Upper lobe of left lung (tissue), 6 donors: ENCODE data around the gene GPR12. TPM values are rescaled to one million over a fixed set of nuclear protein-coding genes. Genes with fewer than 3 reads are reported as not detected.
"Not testable (repeated sequence)": the region's sequence is repeated elsewhere in the genome, so short reads cannot be mapped to it uniquely, and the experiment has no call there.

Experiments
- ATAC-seq, 2 donors: fragments of 200-7000 bp; cut with Tn5 transposase; one replicate each; pipeline ENCODE4 v1.9.1; 2022; ENCODE audit warnings: mild to moderate bottlenecking in 2 of 2, moderate library complexity in 2 of 2; ENCODE audit not compliant: low FRiP score in 2 of 2
- DNase-seq, 2 donors: peaks; one replicate each; pipeline ENCODE4 v3.0.0-alpha.2; 2019 to 2020
- H3K27ac ChIP-seq, 4 donors: fragments of 200-600 bp; sonication (generic); one replicate each; pipeline ENCODE4 v1.5.1; 2016 to 2019
- H3K27me3 ChIP-seq, 4 donors: fragments of 200-600 bp; sonication (generic); one replicate each; pipeline ENCODE4 v1.5.1; 2017 to 2019
- H3K36me3 ChIP-seq, 4 donors: fragments of 200-600 bp; sonication (generic); one replicate each; pipeline ENCODE4 v1.5.1; 2016 to 2019
- H3K4me1 ChIP-seq, 4 donors: fragments of 200-600 bp; sonication (generic); one replicate each; pipeline ENCODE4 v1.5.1; 2018 to 2019
- H3K4me3 ChIP-seq, 4 donors: fragments of 200-600 bp; sonication (generic); one replicate each; pipeline ENCODE4 v1.5.1; 2017 to 2019; ENCODE audit warnings: mild to moderate bottlenecking in 2 of 4, moderate library complexity in 1 of 4
- H3K9me3 ChIP-seq, 4 donors: fragments of 200-600 bp; sonication (generic); one replicate each; pipeline ENCODE4 v1.5.1; 2018 to 2019
- EP300 ChIP-seq, 4 donors: sonication (generic); formaldehyde crosslinking; IDR thresholded peaks; one replicate each; pipeline ENCODE4 v1.5.1; 2017; ENCODE audit warnings: antibody characterized with exemption in 4 of 4, control low read depth in 2 of 4
- POLR2A ChIP-seq, 4 donors: fragments of 450-650 bp; IDR thresholded peaks; one replicate each; pipeline ENCODE4 v1.5.1; 2016 to 2017; ENCODE audit warnings: antibody characterized with exemption in 4 of 4, mild to moderate bottlenecking in 2 of 4
- POLR2AphosphoS5 ChIP-seq, 2 donors: sonication (generic); formaldehyde crosslinking; IDR thresholded peaks; one replicate each; pipeline ENCODE4 v1.5.1; 2017; ENCODE audit warnings: antibody characterized with exemption in 2 of 2
- WGBS, 2 donors: methylation state at CpG; one replicate each; pipeline ENCODE4 v1.1.5; 2017 to 2018; 5-methylcytosine and 5-hydroxymethylcytosine counted together
- total RNA-seq, 6 donors: library from RNA; depleted of rRNA in 4 of 6; stranded (reverse); fragments of >200 nt in 4 of 6; gene quantifications; one replicate each; pipeline versions ENCODE4 v1.1.0 to v1.2.1, GENCODE V29; 2016 to 2021
- TF ChIP-seq, protein P1 (sequence below), 6 experiments: fragments of 450-650 bp in 4 of 6; fragments of 200-600 bp in 2 of 6; sonication (generic) in 2 of 6; IDR thresholded peaks; one replicate each; pipeline ENCODE4 v1.5.1; 2016 to 2019; ENCODE audit warnings: antibody characterized with exemption in 6 of 6
- donor health status: DM: no; HTN: no; CAD: no; lungs with moderate emphysema.
- donor health status: DM: no; HTN: yes; CAD: no; lungs with severe emphysema.

Gene GPR12
- total RNA-seq, 6 donors from 2014 or later, result not detected

DNA sequence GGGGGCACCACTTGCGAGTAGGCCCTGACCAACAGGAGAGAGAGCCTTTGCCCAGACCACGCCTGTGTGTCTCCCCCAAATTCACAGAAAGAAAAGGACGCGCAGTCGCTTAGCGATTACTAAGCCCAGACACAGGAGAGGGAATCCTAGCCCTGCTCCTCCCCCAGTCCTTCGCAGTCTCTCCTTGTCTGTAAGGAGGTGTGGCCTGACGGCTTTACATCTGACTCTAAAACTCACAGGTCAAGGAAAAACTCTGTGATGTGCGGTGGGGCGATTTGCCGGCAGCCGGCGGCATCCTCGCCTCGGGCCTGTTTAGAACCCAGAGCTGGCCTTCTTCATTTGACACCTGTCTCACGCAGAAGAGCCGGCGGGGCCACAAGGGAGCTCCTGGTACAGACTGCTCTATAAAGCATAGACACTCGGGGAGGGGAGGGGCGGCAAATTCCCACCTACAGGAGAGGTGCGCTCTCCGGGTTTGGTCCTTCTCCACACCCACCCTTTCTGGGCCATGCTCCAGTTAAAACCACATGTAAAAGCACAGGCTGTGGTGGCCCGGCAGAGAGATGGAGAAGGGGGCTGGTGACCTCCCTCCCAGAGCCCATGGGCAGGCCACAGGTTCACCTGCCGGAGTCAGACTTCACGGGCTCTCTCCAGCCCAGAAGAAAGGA, 17.8 kb downstream of the GPR12 start:
- H3K4me1 ChIP-seq, result no peaks in the 10 kb centered on the region
- peaks cover 0 to 8% (median 2%) of the 10 kb centered on the region in 4 donors for H3K9me3 ChIP-seq
- peaks cover 0 to 9% (median 2%) of the 10 kb centered on the region in 4 donors for H3K27me3 ChIP-seq
- 35 to 41% methylated on average over 3 to 25 of the region's 25 CpGs for WGBS, 2 donors
- no peak overlapping the region for H3K4me3 ChIP-seq
- no peaks in the 10 kb centered on the region for H3K36me3 ChIP-seq
- TF ChIP-seq POLR2AphosphoS5 (IDR thresholded peaks at IDR 0.05) (no peak), EP300 (IDR thresholded peaks at IDR 0.05) (no peak), POLR2A (IDR thresholded peaks at IDR 0.05) (no peak)
- TF ChIP-seq, protein P1, sequence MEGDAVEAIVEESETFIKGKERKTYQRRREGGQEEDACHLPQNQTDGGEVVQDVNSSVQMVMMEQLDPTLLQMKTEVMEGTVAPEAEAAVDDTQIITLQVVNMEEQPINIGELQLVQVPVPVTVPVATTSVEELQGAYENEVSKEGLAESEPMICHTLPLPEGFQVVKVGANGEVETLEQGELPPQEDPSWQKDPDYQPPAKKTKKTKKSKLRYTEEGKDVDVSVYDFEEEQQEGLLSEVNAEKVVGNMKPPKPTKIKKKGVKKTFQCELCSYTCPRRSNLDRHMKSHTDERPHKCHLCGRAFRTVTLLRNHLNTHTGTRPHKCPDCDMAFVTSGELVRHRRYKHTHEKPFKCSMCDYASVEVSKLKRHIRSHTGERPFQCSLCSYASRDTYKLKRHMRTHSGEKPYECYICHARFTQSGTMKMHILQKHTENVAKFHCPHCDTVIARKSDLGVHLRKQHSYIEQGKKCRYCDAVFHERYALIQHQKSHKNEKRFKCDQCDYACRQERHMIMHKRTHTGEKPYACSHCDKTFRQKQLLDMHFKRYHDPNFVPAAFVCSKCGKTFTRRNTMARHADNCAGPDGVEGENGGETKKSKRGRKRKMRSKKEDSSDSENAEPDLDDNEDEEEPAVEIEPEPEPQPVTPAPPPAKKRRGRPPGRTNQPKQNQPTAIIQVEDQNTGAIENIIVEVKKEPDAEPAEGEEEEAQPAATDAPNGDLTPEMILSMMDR (IDR thresholded peaks at IDR 0.05), result no peak
- no peak for DNase-seq
- no peak for ATAC-seq
- H3K27ac ChIP-seq, result no peak overlapping the region

DNA sequence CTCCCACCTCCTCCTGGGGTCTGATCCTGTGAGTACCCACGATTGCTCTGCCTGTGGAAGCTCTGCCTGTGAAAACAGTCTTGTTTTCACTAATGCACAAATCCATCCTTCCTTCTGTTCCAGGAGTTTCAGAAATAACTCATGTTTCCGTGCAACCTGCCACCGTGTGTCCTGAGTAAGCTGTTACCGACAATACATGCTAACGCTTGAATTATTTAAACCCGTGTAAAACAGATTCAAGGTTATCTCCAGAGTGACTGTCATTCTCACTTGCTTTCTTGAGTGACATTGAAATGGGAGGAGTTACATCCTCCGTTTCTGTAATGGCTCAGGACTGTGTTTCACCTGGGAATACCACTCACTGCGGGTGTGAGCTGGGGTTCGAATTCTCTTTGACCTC, 24.9 kb downstream of the GPR12 start:
- WGBS, 2 donors, result 81% methylated on average over 9 of the region's 9 CpGs
- Histone ChIP-seq H3K36me3 (no peaks in the 10 kb centered on the region), H3K27ac (no peak overlapping the region), H3K9me3 (peaks cover 0 to 16% (median 3%) of the 10 kb centered on the region in 4 donors), H3K4me3 (no peak overlapping the region), H3K27me3 (no peaks in the 10 kb centered on the region), H3K4me1 (no peaks in the 10 kb centered on the region)
- TF ChIP-seq POLR2AphosphoS5 (IDR thresholded peaks at IDR 0.05) (no peak), EP300 (IDR thresholded peaks at IDR 0.05) (no peak)
- DNase-seq (no peak), ATAC-seq (no peak)

DNA sequence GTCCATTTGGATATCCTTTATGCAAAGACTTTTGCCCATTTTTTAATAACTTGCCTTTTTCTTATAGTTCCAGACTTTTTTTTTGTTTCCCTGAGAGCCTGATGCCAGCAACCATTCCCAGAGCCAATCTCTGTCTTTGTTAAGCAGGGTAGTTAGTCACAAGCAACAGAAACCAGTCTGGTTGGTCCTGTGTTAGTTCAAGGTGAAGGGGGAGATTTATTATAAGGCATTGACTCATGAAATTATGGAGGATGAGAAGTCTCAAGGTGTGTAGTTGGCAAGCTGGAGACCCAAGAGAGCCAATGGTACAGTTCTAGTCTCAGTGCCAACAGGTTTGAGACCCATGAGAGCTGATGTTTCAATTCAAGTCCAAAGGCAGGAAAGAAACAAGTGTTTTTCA, 33.0 kb downstream of the GPR12 start:
- no peak overlapping the region for H3K4me3 ChIP-seq
- H3K27me3 ChIP-seq, result no peaks in the 10 kb centered on the region

DNA sequence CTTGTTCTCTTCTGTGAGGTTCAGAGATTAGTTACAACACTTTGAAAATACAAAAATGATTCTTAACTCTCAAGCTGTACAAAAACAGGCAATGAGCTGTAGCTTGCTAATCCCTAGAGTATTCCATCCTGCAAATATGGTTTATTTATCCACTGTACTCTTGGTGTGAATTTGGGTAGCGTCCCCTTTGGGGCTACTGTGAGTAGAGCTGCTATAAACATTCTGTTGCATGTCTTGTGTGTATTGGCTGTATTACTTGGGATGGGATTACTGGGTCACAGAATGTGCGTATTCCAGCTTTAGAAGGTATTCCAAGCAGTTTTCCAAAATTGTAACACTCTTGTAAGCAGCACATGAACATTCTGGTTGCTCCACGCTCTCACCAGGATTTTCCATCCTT, 33.5 kb downstream of the GPR12 start:
- Histone ChIP-seq H3K4me1 (no peaks in the 10 kb centered on the region), H3K36me3 (no peaks in the 10 kb centered on the region), H3K27ac (no peak overlapping the region), H3K9me3 (no peaks in the 10 kb centered on the region), H3K4me3 (no peak overlapping the region), H3K27me3 (no peaks in the 10 kb centered on the region)
- TF ChIP-seq EP300 (IDR thresholded peaks at IDR 0.05) (no peak), POLR2A (IDR thresholded peaks at IDR 0.05) (no peak), POLR2AphosphoS5 (IDR thresholded peaks at IDR 0.05) (no peak)
- TF ChIP-seq, protein P1 (IDR thresholded peaks at IDR 0.05), result no peak
- DNase-seq (no peak), ATAC-seq (no peak)
- 83 to 84% methylated on average over 3 of the region's 3 CpGs for WGBS, 2 donors

More for the DNA sequence above, 33.0 kb downstream of the GPR12 start:
- ATAC-seq (no peak), DNase-seq (no peak)
- no peaks in the 10 kb centered on the region for H3K36me3 ChIP-seq
- H3K4me1 ChIP-seq, result no peaks in the 10 kb centered on the region
- H3K27ac ChIP-seq, result no peak overlapping the region
- TF ChIP-seq EP300 (IDR thresholded peaks at IDR 0.05), result no peak
- TF ChIP-seq, protein P1 (IDR thresholded peaks at IDR 0.05), result no peak
- no peak for TF ChIP-seq POLR2AphosphoS5 (IDR thresholded peaks at IDR 0.05)
- TF ChIP-seq POLR2A (IDR thresholded peaks at IDR 0.05), result no peak
- no peaks in the 10 kb centered on the region for H3K9me3 ChIP-seq

DNA sequence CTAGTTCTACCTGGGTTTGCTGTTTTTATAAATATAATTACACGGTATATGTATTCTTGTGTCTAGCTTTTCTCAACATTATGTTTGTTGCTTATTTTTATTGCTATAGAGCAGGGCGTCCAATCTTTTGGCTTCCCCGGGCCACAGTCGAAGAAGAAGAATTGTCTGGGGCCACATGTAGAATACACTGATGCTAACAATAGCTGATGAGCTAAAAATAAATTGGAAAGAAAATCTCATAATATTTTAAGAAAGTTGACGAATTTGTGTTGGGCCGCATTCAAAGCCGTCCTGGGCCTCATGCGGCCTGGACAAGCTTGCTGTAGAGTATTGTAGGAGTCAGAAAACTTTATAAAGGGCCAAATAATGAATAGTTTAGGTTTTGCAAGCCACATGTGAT, 33.9 kb downstream of the GPR12 start:
- TF ChIP-seq POLR2A (IDR thresholded peaks at IDR 0.05) (no peak), POLR2AphosphoS5 (IDR thresholded peaks at IDR 0.05) (no peak), EP300 (IDR thresholded peaks at IDR 0.05) (no peak)
- TF ChIP-seq, protein P1 (IDR thresholded peaks at IDR 0.05), result no peak
- H3K4me3 ChIP-seq, result no peak overlapping the region
- 90% methylated on average over 8 of the region's 8 CpGs for WGBS, 2 donors
- DNase-seq (no peak), ATAC-seq (no peak)
- H3K27me3 ChIP-seq, result no peaks in the 10 kb centered on the region
- no peaks in the 10 kb centered on the region for H3K36me3 ChIP-seq
- no peaks in the 10 kb centered on the region for H3K4me1 ChIP-seq
- H3K9me3 ChIP-seq, result no peaks in the 10 kb centered on the region
- H3K27ac ChIP-seq, result no peak overlapping the region

DNA sequence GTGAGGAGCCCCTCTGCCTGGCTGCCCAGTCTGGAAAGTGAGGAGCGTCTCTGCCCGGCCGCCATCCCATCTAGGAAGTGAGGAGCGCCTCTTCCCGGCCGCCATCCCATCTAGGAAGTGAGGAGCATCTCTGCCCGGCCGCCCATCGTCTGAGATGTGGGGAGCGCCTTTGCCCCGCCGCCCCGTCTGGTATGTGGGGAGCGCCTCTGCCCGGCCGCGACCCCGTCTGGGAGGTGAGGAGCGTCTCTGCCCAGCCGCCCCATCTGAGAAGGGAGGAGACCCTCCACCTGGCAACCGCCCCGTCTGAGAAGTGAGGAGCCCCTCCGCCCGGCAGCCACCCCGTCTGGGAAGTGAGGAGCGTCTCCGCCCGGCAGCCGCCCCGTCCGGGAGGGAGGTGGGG, 37.0 kb downstream of the GPR12 start:
- not testable (repeated sequence) for H3K4me3 ChIP-seq, H3K4me1 ChIP-seq, H3K9me3 ChIP-seq, DNase-seq, ATAC-seq, H3K36me3 ChIP-seq, H3K27me3 ChIP-seq, H3K27ac ChIP-seq
- WGBS, 2 donors, result 98% methylated on average over 9 of the region's 31 CpGs; no CpG with 5 or more reads in 1 of the 2 donors
